Epithelial cell of esophagus (primary cell): ENCODE data around the gene PRPF19.

Source experiments
- DNase-seq: peaks from one replicate; pipeline ENCODE4 v3.0.0; 2010; ENCODE audit warnings: low read depth
- H3K4me3 ChIP-seq: 2 replicates; pipeline ENCODE4 v1.5.1; 2011; ENCODE audit warnings: mild to moderate bottlenecking, low read length, control low read depth
- CTCF ChIP-seq: IDR thresholded peaks from 2 replicates; pipeline ENCODE4 v1.5.1; 2011; ENCODE audit warnings: low read depth, mild to moderate bottlenecking, low read length, control low read depth, inconsistent platforms; ENCODE audit not compliant: insufficient read depth; ENCODE audit errors: missing control alignments

PRPF19 gene

GRCh38 chr11:60950933-60951605 lies 44.7 kb upstream of the PRPF19 start:
- H3K4me3 ChIP-seq = no peak overlapping the region
- no peak for TF ChIP-seq CTCF
- peak; percentile 25 for DNase-seq

- no peak for DNase-seq
- no peak for TF ChIP-seq CTCF
- no peak overlapping the region for H3K4me3 ChIP-seq
These were observed 43.6 kb upstream of the PRPF19 start for GRCh38 chr11:60950024-60950423.

- no peak overlapping the region for H3K4me3 ChIP-seq
- no peak for DNase-seq
- no peak for TF ChIP-seq CTCF
These were observed 41.9 kb upstream of the PRPF19 start for GRCh38 chr11:60948250-60948649.

GRCh38 chr11:60947700-60948099 lies 41.3 kb upstream of the PRPF19 start:
- TF ChIP-seq CTCF = no peak
- no peak overlapping the region for H3K4me3 ChIP-seq
- no peak for DNase-seq

- DNase-seq = no peak
- TF ChIP-seq CTCF = no peak
- H3K4me3 ChIP-seq = no peak overlapping the region
These were observed 40.3 kb upstream of the PRPF19 start for GRCh38 chr11:60946601-60947264.

- no peak for DNase-seq
These were observed 38.9 kb upstream of the PRPF19 start for GRCh38 chr11:60945295-60945667.

More at GRCh38 chr11:60945295-60945667, 38.9 kb upstream of the PRPF19 start:
- H3K4me3 ChIP-seq = no peak overlapping the region
- TF ChIP-seq CTCF = no peak
